GM12878 (cell line): ENCODE data around the gene COL23A1.

Experiments used
- CBFB ChIP-seq: IDR thresholded peaks from 2 replicates; pipeline ENCODE4 v1.6.1; 2016; ENCODE audit warnings: antibody characterized with exemption, low read depth
- CTCF ChIP-seq, 3 experiments: IDR thresholded peaks in 2 of 3; conservative IDR thresholded peaks in 1 of 3; 2 replicates each; pipeline ENCODE4 v1.5.1; 2011; ENCODE audit warnings: low read depth in 3 of 3, low read length in 3 of 3, mild to moderate bottlenecking in 3 of 3, control low read depth in 2 of 3, moderate library complexity in 2 of 3, inconsistent platforms in 1 of 3, mixed read lengths in 1 of 3; ENCODE audit not compliant: control insufficient read depth in 2 of 3, insufficient read depth in 1 of 3; ENCODE audit errors: extremely low read depth in 1 of 3
- HDAC6 ChIP-seq: fragments of 200-600 bp; sonication (generic); IDR thresholded peaks from one replicate; pipeline ENCODE4 v1.8.0; 2017; ENCODE audit warnings: antibody characterized with exemption; ENCODE audit not compliant: unreplicated experiment
- MXI1 ChIP-seq: fragments of 150-350 bp; IDR thresholded peaks from 2 replicates; pipeline ENCODE4 v1.6.1; 2011; ENCODE audit warnings: low read depth, mild to moderate bottlenecking, inconsistent platforms, low read length, improper control_type of control experiment
- PBX3 ChIP-seq: IDR thresholded peaks from 2 replicates; pipeline ENCODE4 v1.6.1; 2011; ENCODE audit warnings: mild to moderate bottlenecking, low read depth, low read length, moderate library complexity; ENCODE audit not compliant: insufficient replicate concordance
- POLR2A ChIP-seq: IDR thresholded peaks from 2 replicates; pipeline ENCODE4 v1.6.1; 2011; ENCODE audit warnings: low read depth, mild to moderate bottlenecking, low read length
- TARDBP ChIP-seq: IDR thresholded peaks from 2 replicates; pipeline ENCODE4 v1.6.1; 2016; ENCODE audit warnings: borderline replicate concordance
- TCF12 ChIP-seq: IDR thresholded peaks from 2 replicates; pipeline ENCODE4 v1.6.1; 2011; ENCODE audit warnings: low read depth, mild to moderate bottlenecking, low read length
- TCF7 ChIP-seq: IDR thresholded peaks from 2 replicates; pipeline ENCODE4 v1.6.1; 2014; ENCODE audit warnings: antibody characterized with exemption, borderline replicate concordance
- ZNF217 ChIP-seq: fragments of 450-650 bp; IDR thresholded peaks from 2 replicates; pipeline ENCODE4 v1.6.1; 2017; ENCODE audit warnings: antibody characterized with exemption, mild to moderate bottlenecking

- TF ChIP-seq CTCF (IDR thresholded peaks at IDR 0.05 in 2 of 3, conservative IDR thresholded peaks at IDR 0.05 in 1 of 3; ENCODE audit: control insufficient read depth in 2 of 3, extremely low read depth in 1 of 3, insufficient read depth in 1 of 3, low read depth in 3 of 3, low read length in 3 of 3) (no peak), CBFB (no peak), TCF7 (no peak), HDAC6 (no peak), TARDBP (no peak), TCF12 (no peak), ZNF217 (no peak), POLR2A (no peak), PBX3 (no peak), MXI1 (no peak)
Measured at GRCh38 chr5:178465228-178465860, 124.8 kb downstream of the COL23A1 start.
